ENCODE results near the gene FYN.

Gene FYN

GRCh38 chr6:111834356-111834755 lies 38.9 kb downstream of the FYN start:
- H3K27ac ChIP-seq: no peak overlapping the region
- H3K27me3 ChIP-seq (ENCODE audit: insufficient read depth, low read depth, severe bottlenecking): no peaks in the 10 kb centered on the region
- no peaks in the 10 kb centered on the region for H3K9me3 ChIP-seq (ENCODE audit: severe bottlenecking)
- TF ChIP-seq CTCF (IDR thresholded peaks at IDR 0.05; ENCODE audit: low read depth, low read length): no peak
- no peak overlapping the region for H3K4me3 ChIP-seq (ENCODE audit: low read depth, low read length)
- DNase-seq: no peak
- H3K36me3 ChIP-seq: no peaks in the 10 kb centered on the region

- Histone ChIP-seq H3K4me3 (ENCODE audit: low read depth, low read length) (no peak overlapping the region), H3K9me3 (ENCODE audit: severe bottlenecking) (no peaks in the 10 kb centered on the region), H3K36me3 (no peaks in the 10 kb centered on the region), H3K27ac (no peak overlapping the region), H3K27me3 (ENCODE audit: insufficient read depth, low read depth, severe bottlenecking) (no peaks in the 10 kb centered on the region)
- no peak for DNase-seq
- TF ChIP-seq CTCF (IDR thresholded peaks at IDR 0.05; ENCODE audit: low read depth, low read length): no peak
Measured at GRCh38 chr6:111832833-111833418, 40.3 kb downstream of the FYN start.

- DNase-seq: no peak
- H3K9me3 ChIP-seq (ENCODE audit: severe bottlenecking): no peaks in the 10 kb centered on the region
- no peak for TF ChIP-seq CTCF (IDR thresholded peaks at IDR 0.05; ENCODE audit: low read depth, low read length)
- no peaks in the 10 kb centered on the region for H3K36me3 ChIP-seq
- H3K27me3 ChIP-seq (ENCODE audit: insufficient read depth, low read depth, severe bottlenecking): no peaks in the 10 kb centered on the region
- H3K27ac ChIP-seq: no peak overlapping the region
- no peak overlapping the region for H3K4me3 ChIP-seq (ENCODE audit: low read depth, low read length)
Measured at GRCh38 chr6:111831408-111831807, 41.8 kb downstream of the FYN start.

- no peaks in the 10 kb centered on the region for H3K9me3 ChIP-seq (ENCODE audit: severe bottlenecking)
- no peak for DNase-seq
- no peak overlapping the region for H3K4me3 ChIP-seq (ENCODE audit: low read depth, low read length)
- no peak overlapping the region for H3K27ac ChIP-seq
- no peaks in the 10 kb centered on the region for H3K36me3 ChIP-seq
- no peak for TF ChIP-seq CTCF (IDR thresholded peaks at IDR 0.05; ENCODE audit: low read depth, low read length)
- H3K27me3 ChIP-seq (ENCODE audit: insufficient read depth, low read depth, severe bottlenecking): no peaks in the 10 kb centered on the region
Measured at GRCh38 chr6:111829998-111830397, 43.3 kb downstream of the FYN start.

GRCh38 chr6:111829581-111829980 lies 43.7 kb downstream of the FYN start:
- Histone ChIP-seq H3K27me3 (ENCODE audit: insufficient read depth, low read depth, severe bottlenecking) (no peaks in the 10 kb centered on the region), H3K4me3 (ENCODE audit: low read depth, low read length) (no peak overlapping the region), H3K9me3 (ENCODE audit: severe bottlenecking) (no peaks in the 10 kb centered on the region), H3K36me3 (no peaks in the 10 kb centered on the region), H3K27ac (no peak overlapping the region)
- DNase-seq: no peak
- TF ChIP-seq CTCF (IDR thresholded peaks at IDR 0.05; ENCODE audit: low read depth, low read length): no peak

GRCh38 chr6:111828809-111829208 lies 44.4 kb downstream of the FYN start:
- Histone ChIP-seq H3K27me3 (ENCODE audit: insufficient read depth, low read depth, severe bottlenecking) (no peaks in the 10 kb centered on the region), H3K4me3 (ENCODE audit: low read depth, low read length) (no peak overlapping the region), H3K36me3 (no peaks in the 10 kb centered on the region), H3K9me3 (ENCODE audit: severe bottlenecking) (no peaks in the 10 kb centered on the region), H3K27ac (no peak overlapping the region)
- DNase-seq: no peak
- TF ChIP-seq CTCF (IDR thresholded peaks at IDR 0.05; ENCODE audit: low read depth, low read length): no peak
